Measurements from ENCODE around the gene PLCB4. TPM values are rescaled to one million over a fixed set of nuclear protein-coding genes. Genes with fewer than 3 reads are reported as not detected.

Gene PLCB4
- total and polyA plus RNA-seq, 2 donors: 4.8 to 7.6 TPM

DNA sequence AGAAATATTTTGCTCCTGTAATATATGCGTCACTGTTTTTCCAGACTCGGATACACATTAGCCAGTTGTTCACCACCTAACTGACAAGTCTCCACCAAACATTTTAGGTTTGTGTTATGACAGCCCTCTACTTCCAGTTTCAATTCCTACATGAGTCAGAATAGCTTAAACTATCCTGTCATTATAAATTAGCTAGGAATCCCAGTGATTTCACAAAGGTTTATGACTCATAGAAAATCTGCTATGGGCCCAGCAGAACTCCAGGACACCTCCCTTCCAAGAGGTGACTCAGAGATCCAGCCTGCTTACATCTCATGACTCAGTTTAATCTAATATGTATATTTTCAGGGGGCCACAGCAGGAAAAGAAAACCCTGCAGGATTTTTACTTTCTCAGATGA lies 17.4 kb upstream of the PLCB4 start:
- no peak overlapping the region for H3K27ac ChIP-seq (ENCODE audit: low read depth in 1 of 2, low read length in 1 of 2)
- 96% methylated on average over 2 of the region's 2 CpGs for WGBS

GRCh38 chr20:9052136-9052535 lies 16.8 kb upstream of the PLCB4 start:
- Histone ChIP-seq H3K27me3 (ENCODE audit: control insufficient read depth in 2 of 2, insufficient read depth in 1 of 2, low read length in 1 of 2) (no peaks in the 10 kb centered on the region), H3K4me3 (ENCODE audit: low read length in 2 of 2) (no peak overlapping the region), H3K4me1 (ENCODE audit: control insufficient read depth in 2 of 2, insufficient read depth in 2 of 2, low read length in 2 of 2) (peaks cover 7 to 36% of the 10 kb centered on the region in 2 donors), H3K27ac (ENCODE audit: low read depth in 1 of 2, low read length in 1 of 2) (no peak overlapping the region), H3K9me3 (ENCODE audit: control insufficient read depth in 2 of 2, insufficient read depth in 1 of 2, low read length in 1 of 2) (peaks cover 0 to 2% of the 10 kb centered on the region in 2 donors), H3K36me3 (ENCODE audit: control insufficient read depth in 2 of 2, insufficient read depth in 2 of 2, low read length in 1 of 2) (no peaks in the 10 kb centered on the region)
- 96% methylated on average over 3 of the region's 3 CpGs for WGBS
- no peak for DNase-seq (ENCODE audit: low read depth in 6 of 9, low spot score in 9 of 9)

More for the DNA sequence above, 17.4 kb upstream of the PLCB4 start:
- H3K36me3 ChIP-seq (ENCODE audit: control insufficient read depth in 2 of 2, insufficient read depth in 2 of 2, low read length in 1 of 2): no peaks in the 10 kb centered on the region
- no peak overlapping the region for H3K4me3 ChIP-seq (ENCODE audit: low read length in 2 of 2)
- DNase-seq (ENCODE audit: low read depth in 6 of 9, low spot score in 9 of 9): no peak
- H3K27me3 ChIP-seq (ENCODE audit: control insufficient read depth in 2 of 2, insufficient read depth in 1 of 2, low read length in 1 of 2): no peaks in the 10 kb centered on the region
- peaks cover 0 to 2% of the 10 kb centered on the region in 2 donors for H3K9me3 ChIP-seq (ENCODE audit: control insufficient read depth in 2 of 2, insufficient read depth in 1 of 2, low read length in 1 of 2)
- peaks cover 7 to 36% of the 10 kb centered on the region in 2 donors for H3K4me1 ChIP-seq (ENCODE audit: control insufficient read depth in 2 of 2, insufficient read depth in 2 of 2, low read length in 2 of 2)

- Histone ChIP-seq H3K27ac (ENCODE audit: low read depth in 1 of 2, low read length in 1 of 2) (peak overlapping the region in 1 of 2 donors; percentile 82), H3K9me3 (ENCODE audit: control insufficient read depth in 2 of 2, insufficient read depth in 1 of 2, low read length in 1 of 2) (peaks cover 0 to 2% of the 10 kb centered on the region in 2 donors), H3K36me3 (ENCODE audit: control insufficient read depth in 2 of 2, insufficient read depth in 2 of 2, low read length in 1 of 2) (no peaks in the 10 kb centered on the region), H3K4me1 (ENCODE audit: control insufficient read depth in 2 of 2, insufficient read depth in 2 of 2, low read length in 2 of 2) (peaks cover 7 to 36% of the 10 kb centered on the region in 2 donors), H3K4me3 (ENCODE audit: low read length in 2 of 2) (no peak overlapping the region), H3K27me3 (ENCODE audit: control insufficient read depth in 2 of 2, insufficient read depth in 1 of 2, low read length in 1 of 2) (no peaks in the 10 kb centered on the region)
- 2% methylated on average over 3 of the region's 3 CpGs for WGBS
- DNase-seq (ENCODE audit: low read depth in 6 of 9, low spot score in 9 of 9): peak in 5 of 9 donors; percentile 37 to 71 (median 45)
These were observed 15.8 kb upstream of the PLCB4 start for GRCh38 chr20:9053108-9053507.

- no peak for DNase-seq (ENCODE audit: low read depth in 6 of 9, low spot score in 9 of 9)
- H3K9me3 ChIP-seq (ENCODE audit: control insufficient read depth in 2 of 2, insufficient read depth in 1 of 2, low read length in 1 of 2): peaks cover 0 to 2% of the 10 kb centered on the region in 2 donors
- WGBS: 94% methylated on average over 3 of the region's 3 CpGs
- peaks cover 7 to 36% of the 10 kb centered on the region in 2 donors for H3K4me1 ChIP-seq (ENCODE audit: control insufficient read depth in 2 of 2, insufficient read depth in 2 of 2, low read length in 2 of 2)
- peak overlapping the region in 1 of 2 donors; percentile 82 for H3K27ac ChIP-seq (ENCODE audit: low read depth in 1 of 2, low read length in 1 of 2)
- H3K36me3 ChIP-seq (ENCODE audit: control insufficient read depth in 2 of 2, insufficient read depth in 2 of 2, low read length in 1 of 2): no peaks in the 10 kb centered on the region
- H3K27me3 ChIP-seq (ENCODE audit: control insufficient read depth in 2 of 2, insufficient read depth in 1 of 2, low read length in 1 of 2): no peaks in the 10 kb centered on the region
- no peak overlapping the region for H3K4me3 ChIP-seq (ENCODE audit: low read length in 2 of 2)
These were observed 14.7 kb upstream of the PLCB4 start for GRCh38 chr20:9054176-9054575.

DNA sequence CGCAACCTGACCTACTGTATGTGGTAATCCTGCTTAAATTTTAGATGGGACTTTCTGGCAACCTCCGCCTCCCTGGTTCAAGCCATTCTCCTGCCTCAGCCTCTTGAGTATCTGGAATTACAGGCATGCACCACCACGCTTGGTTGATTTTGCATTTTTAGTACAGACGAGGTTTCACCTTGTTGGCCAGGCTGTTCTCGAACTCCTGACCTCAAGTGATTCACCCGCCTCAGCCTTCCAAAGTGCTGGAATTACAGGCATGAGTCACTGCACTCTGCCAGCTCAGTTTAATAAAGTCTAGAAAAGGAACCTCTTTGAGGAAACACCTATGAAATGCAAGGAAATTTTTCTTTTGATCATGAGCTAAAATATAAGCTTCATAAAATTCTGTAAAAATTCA lies 9.0 kb upstream of the PLCB4 start:
- Histone ChIP-seq H3K4me3 (ENCODE audit: low read length in 2 of 2) (no peak overlapping the region), H3K4me1 (ENCODE audit: control insufficient read depth in 2 of 2, insufficient read depth in 2 of 2, low read length in 2 of 2) (peaks cover 0 to 9% of the 10 kb centered on the region in 2 donors), H3K9me3 (ENCODE audit: control insufficient read depth in 2 of 2, insufficient read depth in 1 of 2, low read length in 1 of 2) (no peaks in the 10 kb centered on the region), H3K36me3 (ENCODE audit: control insufficient read depth in 2 of 2, insufficient read depth in 2 of 2, low read length in 1 of 2) (no peaks in the 10 kb centered on the region), H3K27me3 (ENCODE audit: control insufficient read depth in 2 of 2, insufficient read depth in 1 of 2, low read length in 1 of 2) (no peaks in the 10 kb centered on the region), H3K27ac (ENCODE audit: low read depth in 1 of 2, low read length in 1 of 2) (no peak overlapping the region)
- WGBS: 96% methylated on average over 6 of the region's 6 CpGs
- no peak for DNase-seq (ENCODE audit: low read depth in 6 of 9, low spot score in 9 of 9)

DNA sequence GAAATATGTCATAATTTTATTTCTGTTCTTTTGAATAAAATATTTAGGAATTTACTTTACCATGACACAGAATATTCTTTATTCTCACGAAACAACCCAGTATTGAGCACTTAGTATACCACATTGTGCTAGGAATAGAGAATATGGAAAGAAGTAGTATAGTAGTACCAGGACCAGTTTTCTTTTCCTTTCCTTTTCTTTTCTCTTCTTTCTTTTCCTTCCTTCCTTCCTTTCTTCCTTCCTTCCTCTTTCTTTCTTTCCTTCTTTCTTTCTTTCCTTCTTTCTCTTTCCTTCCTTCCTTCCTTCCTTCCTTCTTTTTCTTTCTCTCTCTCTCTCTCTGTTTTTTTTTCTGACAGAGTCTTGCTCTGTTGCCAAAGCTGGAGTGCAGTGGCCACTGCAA lies 7.5 kb upstream of the PLCB4 start:
- Histone ChIP-seq H3K27ac (ENCODE audit: low read depth in 1 of 2, low read length in 1 of 2) (no peak overlapping the region), H3K4me3 (ENCODE audit: low read length in 2 of 2) (no peak overlapping the region), H3K9me3 (ENCODE audit: control insufficient read depth in 2 of 2, insufficient read depth in 1 of 2, low read length in 1 of 2) (no peaks in the 10 kb centered on the region), H3K36me3 (ENCODE audit: control insufficient read depth in 2 of 2, insufficient read depth in 2 of 2, low read length in 1 of 2) (no peaks in the 10 kb centered on the region), H3K4me1 (ENCODE audit: control insufficient read depth in 2 of 2, insufficient read depth in 2 of 2, low read length in 2 of 2) (no peaks in the 10 kb centered on the region), H3K27me3 (ENCODE audit: control insufficient read depth in 2 of 2, insufficient read depth in 1 of 2, low read length in 1 of 2) (no peaks in the 10 kb centered on the region)
- DNase-seq (ENCODE audit: low read depth in 6 of 9, low spot score in 9 of 9): no peak
- 99% methylated on average over 1 of the region's 1 CpG for WGBS

DNA sequence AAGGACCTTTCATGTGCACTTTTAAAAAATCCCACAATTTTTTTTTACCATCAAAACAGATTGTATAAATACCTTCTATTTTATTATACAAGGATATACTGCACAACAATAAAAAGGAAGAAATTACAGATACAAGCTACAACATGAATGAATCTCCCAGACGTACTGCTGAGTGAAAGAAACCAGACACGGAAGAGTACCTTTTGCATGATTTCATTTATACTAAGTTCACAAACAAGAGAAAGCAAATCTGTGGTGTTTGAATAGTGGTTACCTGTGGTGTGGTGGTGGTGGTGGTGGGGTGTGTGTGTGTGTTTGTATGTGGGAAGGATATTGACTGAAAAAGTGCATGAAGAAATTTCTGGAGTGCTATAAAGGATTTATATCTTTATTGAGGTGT lies 6.8 kb upstream of the PLCB4 start:
- H3K27me3 ChIP-seq (ENCODE audit: control insufficient read depth in 2 of 2, insufficient read depth in 1 of 2, low read length in 1 of 2): no peaks in the 10 kb centered on the region
- H3K9me3 ChIP-seq (ENCODE audit: control insufficient read depth in 2 of 2, insufficient read depth in 1 of 2, low read length in 1 of 2): no peaks in the 10 kb centered on the region
- 93% methylated on average over 2 of the region's 2 CpGs for WGBS
- DNase-seq (ENCODE audit: low read depth in 6 of 9, low spot score in 9 of 9): no peak
- H3K4me3 ChIP-seq (ENCODE audit: low read length in 2 of 2): no peak overlapping the region
- H3K27ac ChIP-seq (ENCODE audit: low read depth in 1 of 2, low read length in 1 of 2): no peak overlapping the region
- no peaks in the 10 kb centered on the region for H3K4me1 ChIP-seq (ENCODE audit: control insufficient read depth in 2 of 2, insufficient read depth in 2 of 2, low read length in 2 of 2)
- H3K36me3 ChIP-seq (ENCODE audit: control insufficient read depth in 2 of 2, insufficient read depth in 2 of 2, low read length in 1 of 2): no peaks in the 10 kb centered on the region

DNA sequence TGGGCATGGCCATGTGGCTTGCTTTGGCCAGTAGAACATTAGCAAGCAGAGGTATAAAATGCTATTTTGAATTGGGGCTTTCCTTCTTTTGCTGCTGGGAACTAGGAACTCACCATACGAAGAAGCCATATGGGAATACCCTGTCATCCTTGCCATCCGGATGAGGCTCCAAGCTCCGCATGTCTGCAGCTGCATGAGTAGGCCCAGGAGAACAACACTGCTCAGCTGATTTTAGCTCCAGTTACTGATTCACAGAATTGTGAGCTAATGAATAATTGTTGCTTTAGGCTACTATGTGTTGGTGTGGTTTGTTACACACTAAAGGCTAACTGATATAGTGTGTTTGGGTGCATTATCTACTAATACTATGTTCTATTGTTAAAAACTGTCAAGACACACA lies 2.7 kb upstream of the PLCB4 start:
- WGBS: 97% methylated on average over 3 of the region's 3 CpGs

DNA sequence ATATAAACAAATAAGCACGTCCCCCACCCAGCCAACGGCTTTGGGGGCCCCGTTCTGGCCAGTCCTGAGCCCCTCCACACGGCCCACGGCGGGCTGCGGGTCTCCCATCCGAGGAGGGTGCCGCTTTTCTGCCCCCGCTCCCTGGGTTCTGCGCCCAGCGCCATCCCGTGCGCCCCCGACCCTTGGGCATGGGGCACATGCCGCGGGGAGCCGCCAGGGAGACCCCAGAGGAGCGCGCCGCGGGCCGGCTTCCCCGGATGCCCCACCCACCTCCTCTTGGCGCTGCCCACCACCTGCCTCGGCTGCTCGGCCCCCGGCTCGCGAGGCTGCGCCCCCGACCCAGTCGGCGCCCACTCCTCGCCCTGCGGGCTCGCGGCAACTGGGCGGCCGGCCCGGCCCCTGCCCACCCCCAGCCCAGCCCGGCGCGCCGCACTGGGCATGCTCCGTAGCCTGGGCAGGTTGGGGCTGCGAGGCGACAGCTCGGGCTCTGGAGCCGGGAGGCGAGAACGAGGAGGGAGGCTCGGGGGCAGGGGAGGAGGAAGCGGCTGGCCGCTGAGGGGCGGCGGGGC lies 570 bp upstream of the PLCB4 start:
- 1% methylated on average over 57 of the region's 57 CpGs for WGBS
- Histone ChIP-seq H3K4me3 (ENCODE audit: low read length in 2 of 2) (peak overlapping the region; percentile 67 to 79), H3K4me1 (ENCODE audit: control insufficient read depth in 2 of 2, insufficient read depth in 2 of 2, low read length in 2 of 2) (peaks cover 5 to 21% of the 10 kb centered on the region in 2 donors), H3K36me3 (ENCODE audit: control insufficient read depth in 2 of 2, insufficient read depth in 2 of 2, low read length in 1 of 2) (no peaks in the 10 kb centered on the region), H3K27ac (ENCODE audit: low read depth in 1 of 2, low read length in 1 of 2) (peak overlapping the region in 1 of 2 donors; percentile 77), H3K9me3 (ENCODE audit: control insufficient read depth in 2 of 2, insufficient read depth in 1 of 2, low read length in 1 of 2) (no peaks in the 10 kb centered on the region), H3K27me3 (ENCODE audit: control insufficient read depth in 2 of 2, insufficient read depth in 1 of 2, low read length in 1 of 2) (peaks cover 0 to 3% of the 10 kb centered on the region in 2 donors)
- peak in 4 of 9 donors; percentile 15 to 57 (median 27) for DNase-seq (ENCODE audit: low read depth in 6 of 9, low spot score in 9 of 9)

More for the DNA sequence above, 2.7 kb upstream of the PLCB4 start:
- no peak for DNase-seq (ENCODE audit: low read depth in 6 of 9, low spot score in 9 of 9)
- peaks cover 5 to 14% of the 10 kb centered on the region in 2 donors for H3K4me1 ChIP-seq (ENCODE audit: control insufficient read depth in 2 of 2, insufficient read depth in 2 of 2, low read length in 2 of 2)
- H3K9me3 ChIP-seq (ENCODE audit: control insufficient read depth in 2 of 2, insufficient read depth in 1 of 2, low read length in 1 of 2): no peaks in the 10 kb centered on the region
- peaks cover 0 to 3% of the 10 kb centered on the region in 2 donors for H3K27me3 ChIP-seq (ENCODE audit: control insufficient read depth in 2 of 2, insufficient read depth in 1 of 2, low read length in 1 of 2)
- no peak overlapping the region for H3K4me3 ChIP-seq (ENCODE audit: low read length in 2 of 2)
- no peak overlapping the region for H3K27ac ChIP-seq (ENCODE audit: low read depth in 1 of 2, low read length in 1 of 2)
- H3K36me3 ChIP-seq (ENCODE audit: control insufficient read depth in 2 of 2, insufficient read depth in 2 of 2, low read length in 1 of 2): no peaks in the 10 kb centered on the region
